GM18499 (cell line): ENCODE measurements around the gene OR52E8.

Experiments
- ATAC-seq: cut with Tn5 transposase; IDR thresholded peaks from one replicate; pipeline ENCODE4 v1.9.1; 2021; ENCODE audit warnings: moderate number of reproducible peaks; ENCODE audit not compliant: insufficient read depth, unreplicated experiment

The OR52E8 gene

GRCh38 chr11:5857590-5857989 lies at the start of gene OR52E8:
OR52E8 (minus strand) TSS chr11:5857690; CDS start chr11:5857690, 0 bp downstream.
- no peak for ATAC-seq

DNA sequence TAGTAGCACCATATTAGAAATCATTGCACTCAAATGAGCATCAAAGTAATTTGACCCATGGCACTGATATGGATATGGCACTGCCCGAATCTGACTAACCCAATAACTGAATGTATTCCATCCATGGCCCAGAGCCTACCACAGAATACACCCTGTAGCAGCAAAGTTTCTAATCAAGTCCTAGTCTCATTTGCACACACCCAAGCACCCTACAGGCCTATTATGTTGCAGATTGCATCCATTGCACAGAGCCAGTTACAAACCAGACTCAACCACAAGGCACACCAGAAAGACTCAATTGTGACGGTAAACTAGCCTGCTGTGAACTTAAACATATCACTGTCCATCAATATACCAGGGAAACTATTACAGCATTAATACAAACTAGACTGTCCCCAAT lies 42.0 kb upstream of the OR52E8 start:
- no peak for ATAC-seq

DNA sequence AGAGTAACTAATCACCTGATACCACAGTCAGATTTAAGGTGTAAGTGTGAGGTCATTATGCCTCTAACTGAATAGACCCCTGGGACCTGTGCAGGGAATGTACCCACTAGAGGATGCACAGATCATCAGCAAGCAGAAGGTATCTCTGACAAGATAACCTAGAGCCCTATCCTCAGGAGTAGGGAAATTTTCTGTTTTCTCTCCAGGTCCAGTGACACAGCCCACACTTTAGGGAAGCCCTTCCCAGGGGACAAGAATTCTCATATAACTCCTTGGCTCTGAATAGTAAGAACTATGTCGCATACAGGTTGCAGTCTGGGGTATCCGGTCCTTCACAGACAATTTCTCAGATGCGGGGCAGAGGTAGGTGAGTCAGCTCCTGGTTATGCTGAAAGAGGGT lies 35.4 kb upstream of the OR52E8 start, which contains the start of gene OR52E5:
Gene OR52E5, plus strand, starts transcription at position 301 of the 400 bp plus-strand sequence. CDS start 7,569 bp downstream, outside the sequence.
- ATAC-seq, result no peak

DNA sequence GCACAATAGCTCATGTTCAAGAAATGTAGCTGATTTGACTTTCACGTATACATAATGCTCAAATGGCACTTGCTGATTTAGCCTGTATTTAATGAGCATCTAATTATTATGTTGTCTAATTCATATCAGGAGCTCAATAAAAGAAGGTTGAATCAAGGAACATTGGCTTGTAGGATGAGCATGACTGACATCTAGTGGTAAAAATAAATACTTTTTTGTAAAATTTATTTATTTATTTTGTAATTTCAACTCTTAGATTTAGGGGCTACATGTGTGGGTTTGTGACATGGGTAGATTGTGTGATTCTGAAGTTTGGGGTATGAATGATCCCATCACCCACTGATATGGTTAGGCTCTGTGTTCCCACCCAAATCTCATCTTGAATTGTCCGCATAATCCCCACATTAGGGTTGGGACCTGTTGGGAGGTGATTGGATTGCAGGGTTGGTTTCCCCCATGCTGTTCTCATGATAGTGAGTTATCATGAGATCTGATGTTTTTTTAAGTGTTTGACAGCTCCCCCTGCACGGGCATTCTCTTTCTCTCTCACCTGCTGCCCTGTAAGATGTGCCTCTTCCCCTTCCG lies 33.8 kb upstream of the OR52E8 start:
- ATAC-seq, result no peak

DNA sequence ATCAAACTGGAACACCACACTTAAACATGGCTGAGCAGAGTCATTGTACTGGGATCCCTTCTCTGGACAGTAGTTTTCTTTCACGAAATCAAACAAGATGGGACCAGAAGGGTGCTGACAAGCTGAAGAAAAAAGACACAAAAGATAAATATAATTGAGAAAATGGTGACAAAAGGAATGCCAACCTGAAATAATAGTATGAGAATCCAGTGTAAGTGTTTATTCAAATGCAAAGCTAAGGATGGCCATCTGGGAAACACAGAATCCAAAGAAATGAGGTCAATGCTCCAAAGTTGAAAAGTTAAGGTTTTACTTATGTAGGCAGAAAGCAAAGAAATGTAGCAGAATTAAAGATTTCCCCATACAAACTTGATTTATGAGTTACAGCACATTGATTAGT lies 30.2 kb upstream of the OR52E8 start:
- no peak for ATAC-seq

- no peak for ATAC-seq
These were observed 29.7 kb upstream of the OR52E8 start for GRCh38 chr11:5887172-5887571.

DNA sequence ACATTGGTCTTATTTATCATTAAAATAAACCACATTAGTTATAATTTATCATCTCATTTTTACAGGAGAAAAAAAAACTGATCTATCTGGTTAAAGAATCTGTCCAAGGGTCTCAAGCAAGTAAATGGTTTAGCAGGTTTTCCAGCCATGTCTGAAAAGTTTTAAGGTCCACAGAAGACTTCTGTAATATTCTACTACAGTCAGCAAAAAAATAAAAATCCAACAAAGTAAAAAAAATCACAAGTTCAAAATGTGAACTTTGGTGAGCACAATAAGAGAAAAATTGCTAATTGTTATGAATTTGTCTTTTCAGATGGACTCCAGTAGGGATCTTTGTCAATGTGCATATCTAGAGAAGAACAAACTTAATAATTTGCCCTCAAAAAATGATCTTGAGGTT lies 24.3 kb upstream of the OR52E8 start:
- no peak for ATAC-seq

DNA sequence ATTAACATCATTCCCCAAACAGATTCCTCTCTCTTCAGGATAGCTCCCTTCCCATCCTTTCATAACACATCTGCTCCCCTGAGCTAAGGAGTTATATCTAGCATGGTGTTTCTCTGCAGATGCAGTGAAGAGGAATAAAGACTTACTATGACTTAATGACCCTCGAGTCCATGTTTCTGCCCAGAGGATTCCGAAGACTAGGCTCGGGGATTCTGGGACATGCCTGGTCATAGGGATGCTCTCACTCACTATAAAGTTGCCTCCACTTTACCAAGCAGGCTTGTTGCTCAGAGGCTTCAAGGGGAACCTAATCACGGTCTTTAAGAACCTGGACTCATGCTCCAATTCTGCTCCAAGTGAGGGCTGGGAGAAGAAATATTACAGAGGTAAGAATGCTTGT lies 22.8 kb upstream of the OR52E8 start, which contains the start of gene OR52E4:
Gene OR52E4, plus strand, starts transcription at position 301 of the 400 bp plus-strand sequence. CDS start 3,664 bp downstream, outside the sequence.
- no peak for ATAC-seq

GRCh38 chr11:5878564-5878963 lies 21.1 kb upstream of the OR52E8 start:
- no peak for ATAC-seq

DNA sequence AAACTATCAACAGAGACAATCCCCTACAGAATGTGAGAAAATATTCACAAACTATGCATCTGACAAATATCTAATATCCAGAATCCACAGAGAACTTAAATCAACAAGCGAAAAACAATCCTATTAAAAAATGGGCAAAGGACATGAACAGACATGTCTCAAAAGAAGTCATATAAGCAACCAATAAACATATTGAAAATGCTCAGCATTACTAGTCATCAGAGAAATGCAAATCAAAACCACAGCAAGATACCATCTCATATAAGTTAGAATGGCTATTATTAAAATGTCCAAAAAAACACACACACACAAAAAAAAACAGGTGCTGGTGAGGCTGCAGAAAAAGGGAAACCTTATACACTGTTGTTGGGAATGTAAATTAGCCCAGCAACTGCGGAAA lies 8.3 kb upstream of the OR52E8 start:
- no peak for ATAC-seq

GRCh38 chr11:5851002-5851401 lies 6.5 kb downstream of the OR52E8 start:
- no peak for ATAC-seq

GRCh38 chr11:5847711-5848110 lies 9.8 kb downstream of the OR52E8 start:
- no peak for ATAC-seq

- ATAC-seq, result no peak
These were observed 10.8 kb downstream of the OR52E8 start for GRCh38 chr11:5846701-5847100.

GRCh38 chr11:5841797-5842196 lies 15.7 kb downstream of the OR52E8 start, which contains the start of gene OR52E6:
OR52E6 (minus strand) TSS chr11:5841897; CDS start chr11:5841897, 0 bp downstream.
- ATAC-seq, result no peak

DNA sequence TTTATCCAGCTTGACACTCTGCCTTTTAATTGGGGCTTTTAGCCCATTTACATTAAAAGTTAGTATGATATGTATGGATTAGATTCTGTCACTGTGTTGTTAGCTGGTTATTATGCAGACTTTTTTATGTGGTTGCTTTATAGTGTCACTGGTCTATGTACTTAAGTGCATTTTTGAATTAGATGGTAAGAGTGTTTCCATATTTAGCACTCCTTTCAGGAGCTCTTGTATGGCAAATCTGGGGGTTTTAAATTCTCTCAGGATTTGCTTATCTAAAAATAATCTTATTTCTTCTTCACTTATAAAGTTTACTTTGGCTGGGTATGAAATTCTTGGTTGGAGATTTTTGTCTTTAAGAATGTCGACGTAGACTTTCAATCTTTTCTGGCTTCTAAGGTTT lies 19.8 kb downstream of the OR52E8 start:
- ATAC-seq, result no peak

GRCh38 chr11:5833446-5833845 lies 24.0 kb downstream of the OR52E8 start:
- no peak for ATAC-seq

GRCh38 chr11:5831196-5831829 lies 26.2 kb downstream of the OR52E8 start:
- no peak for ATAC-seq

GRCh38 chr11:5818245-5818886 lies 39.1 kb downstream of the OR52E8 start:
- peak; percentile 48 for ATAC-seq

GRCh38 chr11:5815534-5815933 lies 42.0 kb downstream of the OR52E8 start:
- ATAC-seq, result no peak

DNA sequence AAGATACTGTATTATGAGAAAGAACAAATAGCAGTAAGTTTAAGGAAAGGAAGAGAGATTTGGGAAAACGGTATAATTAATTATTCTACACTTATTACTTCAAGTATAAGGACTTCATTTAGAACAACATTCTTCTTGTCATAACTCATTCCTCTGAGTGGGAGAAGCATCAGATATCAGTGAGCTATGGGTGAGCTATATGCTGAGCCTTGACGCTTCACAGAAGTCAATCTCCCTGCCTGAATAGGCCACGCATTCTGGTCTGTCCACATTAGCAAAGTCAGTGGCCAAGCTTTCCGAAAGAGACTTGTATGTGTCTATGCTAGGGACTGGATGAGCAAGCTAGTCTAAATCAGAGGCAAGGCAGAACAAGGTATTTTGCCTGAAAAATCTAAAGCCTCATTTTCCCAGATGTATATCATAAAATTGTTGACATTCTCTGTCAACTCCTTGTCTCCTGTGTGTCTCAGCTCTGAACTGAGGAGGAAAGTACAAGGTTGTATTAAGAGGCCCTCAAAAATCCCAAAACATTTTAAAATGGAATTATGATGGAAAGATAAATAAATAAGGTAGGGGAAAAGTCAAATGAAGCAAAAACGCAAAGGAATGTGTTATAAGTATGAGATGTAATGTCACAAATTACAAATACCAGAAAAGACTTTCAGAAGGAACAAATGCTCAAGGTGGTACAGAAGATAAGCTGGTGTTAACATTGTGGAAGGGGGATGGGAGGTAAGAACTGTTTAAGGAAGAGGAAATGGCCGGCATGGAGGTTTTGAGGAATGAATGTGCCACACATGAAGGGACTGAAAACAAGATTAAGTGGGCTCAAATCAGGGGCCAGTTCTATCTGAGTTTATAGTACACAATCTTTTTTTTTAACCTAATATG lies 47.3 kb downstream of the OR52E8 start:
- no peak for ATAC-seq
